MM.1S (cell line): ENCODE data around the gene PRKAG2.

Experiments used
- CTCF ChIP-seq: fragments of 300-600 bp; sonication (generic); IDR thresholded peaks from 2 replicates; pipeline ENCODE4 v1.5.1; 2016; ENCODE audit warnings: antibody characterized with exemption, low read length, mixed read lengths
- EZH2phosphoT487 ChIP-seq: fragments of 300-600 bp; sonication (generic); IDR thresholded peaks from 2 replicates; pipeline ENCODE4 v1.6.1; 2018; ENCODE audit warnings: antibody characterized with exemption, low read length

- TF ChIP-seq EZH2phosphoT487 (no peak), CTCF (no peak)
Observed at GRCh38 chr7:151835636-151836035, 41.3 kb downstream of the PRKAG2 start.
